GM12874 (cell line): ENCODE data around the gene POLR2M.

Source experiments
- TF ChIP-seq, protein P1 (sequence below): IDR thresholded peaks from 2 replicates; pipeline ENCODE4 v1.5.1; 2011; ENCODE audit warnings: low read depth, mild to moderate bottlenecking, control low read depth, low read length, moderate library complexity; ENCODE audit not compliant: insufficient read depth

The POLR2M gene

DNA sequence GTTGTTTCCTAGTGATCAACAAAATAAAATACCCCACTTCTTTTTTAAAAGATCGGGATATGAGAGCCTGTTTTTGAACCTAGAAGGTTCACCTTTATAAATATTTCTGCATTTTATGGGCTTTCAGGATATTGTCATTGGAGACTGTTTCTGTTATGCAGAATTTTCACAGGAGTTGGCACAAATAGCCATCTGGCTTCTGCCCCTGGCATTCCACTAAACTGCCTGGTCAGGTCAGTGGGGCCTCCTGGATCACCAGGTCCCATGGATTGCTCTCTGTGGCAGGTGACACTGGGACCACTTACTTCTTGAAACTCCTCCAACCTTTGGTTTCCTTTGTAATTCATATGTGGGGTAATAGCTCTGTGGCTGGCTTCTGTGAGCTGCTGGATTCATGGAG is 25.5 kb upstream of the POLR2M start:
- TF ChIP-seq, protein P1, sequence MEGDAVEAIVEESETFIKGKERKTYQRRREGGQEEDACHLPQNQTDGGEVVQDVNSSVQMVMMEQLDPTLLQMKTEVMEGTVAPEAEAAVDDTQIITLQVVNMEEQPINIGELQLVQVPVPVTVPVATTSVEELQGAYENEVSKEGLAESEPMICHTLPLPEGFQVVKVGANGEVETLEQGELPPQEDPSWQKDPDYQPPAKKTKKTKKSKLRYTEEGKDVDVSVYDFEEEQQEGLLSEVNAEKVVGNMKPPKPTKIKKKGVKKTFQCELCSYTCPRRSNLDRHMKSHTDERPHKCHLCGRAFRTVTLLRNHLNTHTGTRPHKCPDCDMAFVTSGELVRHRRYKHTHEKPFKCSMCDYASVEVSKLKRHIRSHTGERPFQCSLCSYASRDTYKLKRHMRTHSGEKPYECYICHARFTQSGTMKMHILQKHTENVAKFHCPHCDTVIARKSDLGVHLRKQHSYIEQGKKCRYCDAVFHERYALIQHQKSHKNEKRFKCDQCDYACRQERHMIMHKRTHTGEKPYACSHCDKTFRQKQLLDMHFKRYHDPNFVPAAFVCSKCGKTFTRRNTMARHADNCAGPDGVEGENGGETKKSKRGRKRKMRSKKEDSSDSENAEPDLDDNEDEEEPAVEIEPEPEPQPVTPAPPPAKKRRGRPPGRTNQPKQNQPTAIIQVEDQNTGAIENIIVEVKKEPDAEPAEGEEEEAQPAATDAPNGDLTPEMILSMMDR = no peak

DNA sequence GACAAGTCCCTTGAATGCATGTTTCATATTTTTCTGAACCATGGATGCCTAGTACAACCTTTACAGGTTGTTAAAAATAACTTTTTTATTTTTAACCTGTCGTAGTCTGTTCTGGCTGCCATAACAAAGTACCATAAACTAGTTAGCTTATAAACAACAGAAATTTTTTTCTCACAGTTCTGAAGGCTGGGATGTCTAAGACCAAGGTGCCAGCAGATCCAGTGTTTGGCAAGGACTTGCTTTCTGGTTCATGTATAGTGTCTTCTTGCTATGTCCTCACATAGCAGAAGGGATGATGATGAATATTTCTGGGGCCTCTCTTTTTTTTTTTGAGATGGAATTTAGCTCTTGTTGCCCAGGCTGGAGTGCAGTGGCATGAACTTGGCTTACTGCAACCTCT is 23.0 kb upstream of the POLR2M start:
- TF ChIP-seq, protein P1 = no peak

DNA sequence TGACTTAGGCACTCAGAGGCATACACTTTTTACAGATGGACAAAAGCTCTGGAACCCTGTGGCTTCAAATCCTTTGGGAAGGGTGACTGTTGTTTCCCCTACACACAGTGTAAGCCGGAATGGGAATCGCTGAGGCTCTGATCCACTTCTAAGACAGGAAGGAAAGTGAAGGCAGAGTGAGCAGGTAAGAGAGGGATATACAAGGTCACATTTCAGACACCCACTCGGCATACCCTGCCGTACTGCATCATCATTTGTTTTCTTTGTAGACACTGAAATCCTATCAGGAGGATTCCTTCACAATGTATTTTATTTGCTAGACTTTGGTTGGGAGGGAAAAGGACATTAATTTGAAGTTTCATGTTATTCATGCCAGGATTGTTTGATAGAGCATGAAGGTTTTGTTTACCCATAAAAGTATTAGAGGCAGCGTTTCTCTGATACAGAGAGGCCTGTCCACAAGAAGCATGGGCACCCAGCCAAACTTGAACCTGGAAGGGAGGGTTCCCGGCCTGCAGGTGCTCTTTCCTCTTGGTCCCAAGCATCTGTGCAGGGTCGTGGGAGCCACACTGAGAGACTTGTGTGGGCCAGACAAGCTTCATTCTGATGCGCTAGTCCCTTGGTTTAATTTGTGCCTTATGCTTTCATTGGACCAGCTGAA is 21.9 kb upstream of the POLR2M start:
- TF ChIP-seq, protein P1 = no peak

DNA sequence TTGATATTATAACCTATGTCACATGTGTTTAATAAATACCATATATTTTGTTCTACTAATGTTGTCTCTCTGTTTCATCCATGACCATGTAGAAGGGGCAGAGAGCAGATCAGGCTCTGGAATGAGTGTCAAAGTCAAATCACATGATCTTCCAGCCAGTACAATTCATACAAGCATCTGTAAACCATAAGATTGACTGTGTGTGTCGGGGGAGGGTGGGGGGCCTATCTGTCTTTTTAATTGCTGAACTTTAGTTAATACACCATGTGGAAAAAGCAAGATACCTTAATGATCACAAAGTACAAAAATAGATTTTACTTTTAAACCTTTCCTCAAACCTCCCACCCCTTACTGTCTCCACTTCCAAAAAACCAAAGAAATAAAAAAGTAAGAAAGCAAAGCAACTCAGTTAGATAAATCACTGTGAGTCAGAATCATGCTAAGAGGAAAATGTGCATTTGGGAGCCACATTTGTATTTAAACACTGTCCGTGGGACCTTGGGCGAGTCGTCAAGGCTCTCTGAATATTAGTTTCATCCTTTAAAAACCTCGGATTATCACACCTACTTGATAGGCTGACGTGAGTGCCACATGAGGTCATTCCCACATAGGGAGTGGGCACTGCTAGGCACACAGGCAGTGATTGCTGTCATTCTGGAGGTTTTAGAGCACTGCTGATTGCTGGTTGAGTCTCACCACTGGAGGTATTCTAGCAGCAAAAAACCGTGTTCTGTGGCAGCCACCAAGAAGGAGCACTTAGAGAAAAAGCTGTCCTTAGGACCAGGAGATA is 21.0 kb upstream of the POLR2M start:
- TF ChIP-seq, protein P1 = no peak

DNA sequence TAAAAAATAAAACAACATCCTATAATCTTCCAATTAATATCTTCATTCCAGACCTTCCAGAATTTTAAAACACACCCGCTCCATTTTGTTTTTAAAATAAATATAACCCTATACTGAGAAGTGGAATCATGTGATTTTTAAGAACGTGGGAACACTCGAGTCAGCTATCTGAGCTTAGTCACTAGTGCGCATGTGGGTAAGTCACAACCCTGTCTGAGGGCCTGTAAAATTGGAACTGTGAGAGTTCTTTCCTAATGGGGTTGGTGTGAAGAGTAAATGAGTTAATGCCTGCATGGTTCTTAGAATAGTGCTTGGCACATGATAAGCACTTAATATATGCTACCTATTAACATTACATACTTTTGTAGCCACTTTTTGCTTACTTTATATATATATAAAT is 19.9 kb upstream of the POLR2M start:
- TF ChIP-seq, protein P1 = no peak

DNA sequence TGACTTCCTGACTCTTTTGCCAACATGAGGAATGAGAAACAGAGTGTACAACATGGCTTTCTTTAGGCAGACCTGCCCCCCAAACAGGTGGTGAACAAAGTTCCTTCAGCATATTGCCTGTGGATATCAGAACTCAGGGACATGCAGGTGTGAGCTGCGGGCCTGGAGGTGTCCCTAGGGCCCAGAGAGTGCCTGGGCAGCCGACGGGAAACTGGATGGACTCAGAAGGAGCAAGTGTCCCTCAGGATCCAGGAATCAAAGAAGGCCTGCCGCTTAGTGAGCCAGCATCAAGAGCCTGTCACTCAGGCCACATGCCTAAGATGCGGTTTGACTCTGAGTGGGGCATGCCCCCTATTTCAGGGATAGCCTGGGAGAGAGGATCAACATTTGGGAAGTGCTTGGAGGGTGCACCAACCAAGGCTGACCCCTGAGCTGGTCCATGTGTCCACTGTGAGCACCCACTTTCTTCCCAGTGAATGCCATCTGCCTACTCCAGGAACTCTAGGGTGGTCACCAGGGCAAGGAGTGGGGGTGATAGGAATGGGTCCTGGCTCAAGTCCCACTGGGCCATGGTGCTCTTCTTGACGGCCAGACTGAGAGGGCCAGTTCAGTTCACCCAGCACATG is 16.1 kb upstream of the POLR2M start:
- TF ChIP-seq, protein P1 = no peak

DNA sequence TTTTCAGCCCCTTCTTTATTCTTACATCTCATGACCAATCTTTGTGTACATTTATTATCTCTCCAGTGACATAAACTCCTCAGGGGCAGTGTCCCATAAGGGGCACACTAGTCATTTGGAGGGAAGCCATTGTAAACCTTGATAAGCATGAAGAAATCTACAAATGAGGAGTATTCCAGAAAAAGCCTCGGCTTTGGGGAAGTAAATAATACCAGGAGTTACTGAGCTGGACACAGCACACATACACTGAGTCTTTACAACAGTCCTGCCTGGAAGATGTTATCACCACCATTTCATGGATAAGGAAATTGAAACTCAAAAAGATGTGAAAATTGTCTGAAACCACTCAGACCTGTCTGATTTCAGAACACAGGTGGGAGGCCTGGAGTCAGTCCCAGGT is 15.4 kb upstream of the POLR2M start:
- TF ChIP-seq, protein P1 = no peak
